Measurements from ENCODE around the gene CDC25B. TPM values are rescaled to one million over a fixed set of nuclear protein-coding genes. Genes with fewer than 3 reads are reported as not detected.

CDC25B gene
- total RNA-seq, 3 donors from 2014 or later (not counting 1 experiment from before 2014, with no cell fraction given): 123 to 147 (median 143) TPM

DNA sequence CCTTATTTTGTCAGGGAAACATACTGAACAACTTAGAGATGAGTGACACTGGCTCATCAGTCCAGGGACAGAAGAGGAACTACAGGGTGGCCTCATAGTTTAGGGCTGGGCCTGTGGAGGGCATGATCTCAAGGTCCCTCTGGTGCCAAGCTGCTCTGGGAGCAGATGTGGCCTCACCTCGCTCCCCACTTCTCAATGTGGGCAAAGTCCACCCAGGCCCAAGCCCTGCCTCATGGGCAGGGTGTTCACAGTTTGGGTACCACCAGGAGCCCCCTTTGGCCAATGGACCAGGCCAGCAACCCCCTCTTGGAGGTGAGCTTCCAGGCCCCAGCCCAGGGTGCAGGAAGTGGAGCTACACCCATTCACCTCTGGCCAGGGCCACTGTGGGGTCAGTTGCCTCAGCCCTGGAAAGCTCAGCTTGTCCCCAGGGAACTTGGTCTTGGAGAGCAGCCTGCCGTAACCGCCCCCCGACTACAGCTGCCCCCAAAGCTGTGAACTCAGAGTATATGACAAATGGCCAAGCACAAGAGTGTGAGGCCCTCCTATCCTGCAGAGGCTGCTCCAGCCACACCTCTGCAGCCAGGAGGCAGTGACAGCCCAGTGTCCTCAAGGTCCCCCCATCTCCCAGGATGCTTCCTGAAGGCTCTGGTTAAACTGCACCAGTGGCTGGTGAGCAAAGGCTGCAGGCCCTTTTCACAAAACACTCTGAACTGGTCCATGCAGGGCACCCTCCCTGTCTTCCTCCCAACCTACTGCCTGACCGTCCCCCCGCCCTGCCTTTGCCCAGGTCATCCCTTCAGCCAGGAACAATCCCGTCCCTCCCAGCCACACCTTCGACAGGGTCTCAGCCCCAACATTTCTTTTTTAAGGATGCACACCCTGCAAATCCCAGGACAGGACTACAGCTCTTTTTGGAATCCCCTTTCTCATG lies 32.2 kb upstream of the CDC25B start:
- H3K9me3 Mint-ChIP-seq: no peaks in the 10 kb centered on the region
- H3K4me1 Mint-ChIP-seq: peaks cover 5 to 30% of the 10 kb centered on the region in 2 donors
- Histone ChIP-seq H3K9me3 (ENCODE audit: control insufficient read depth, insufficient read depth, low read length) (no peaks in the 10 kb centered on the region), H3K4me1 (ENCODE audit: control insufficient read depth, insufficient read depth, low read length) (peaks cover 42% of the 10 kb centered on the region), H3K27ac (ENCODE audit: low read length) (no peak overlapping the region), H3K27me3 (ENCODE audit: control insufficient read depth, insufficient read depth, low read length) (no peaks in the 10 kb centered on the region), H3K4me3 (ENCODE audit: low read length) (no peak overlapping the region), H3K36me3 (ENCODE audit: control insufficient read depth, insufficient read depth, low read length) (no peaks in the 10 kb centered on the region)
- ATAC-seq (no peak), DNase-seq (no peak)
- TF ChIP-seq, protein P1, sequence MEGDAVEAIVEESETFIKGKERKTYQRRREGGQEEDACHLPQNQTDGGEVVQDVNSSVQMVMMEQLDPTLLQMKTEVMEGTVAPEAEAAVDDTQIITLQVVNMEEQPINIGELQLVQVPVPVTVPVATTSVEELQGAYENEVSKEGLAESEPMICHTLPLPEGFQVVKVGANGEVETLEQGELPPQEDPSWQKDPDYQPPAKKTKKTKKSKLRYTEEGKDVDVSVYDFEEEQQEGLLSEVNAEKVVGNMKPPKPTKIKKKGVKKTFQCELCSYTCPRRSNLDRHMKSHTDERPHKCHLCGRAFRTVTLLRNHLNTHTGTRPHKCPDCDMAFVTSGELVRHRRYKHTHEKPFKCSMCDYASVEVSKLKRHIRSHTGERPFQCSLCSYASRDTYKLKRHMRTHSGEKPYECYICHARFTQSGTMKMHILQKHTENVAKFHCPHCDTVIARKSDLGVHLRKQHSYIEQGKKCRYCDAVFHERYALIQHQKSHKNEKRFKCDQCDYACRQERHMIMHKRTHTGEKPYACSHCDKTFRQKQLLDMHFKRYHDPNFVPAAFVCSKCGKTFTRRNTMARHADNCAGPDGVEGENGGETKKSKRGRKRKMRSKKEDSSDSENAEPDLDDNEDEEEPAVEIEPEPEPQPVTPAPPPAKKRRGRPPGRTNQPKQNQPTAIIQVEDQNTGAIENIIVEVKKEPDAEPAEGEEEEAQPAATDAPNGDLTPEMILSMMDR (IDR thresholded peaks at IDR 0.05): no peak
- intact Hi-C loops (cut with micrococcal nuclease): no loop called here
- WGBS (ENCODE audit: insufficient coverage): 93% methylated on average over 8 of the region's 8 CpGs
- no peak overlapping the region for H3K27ac Mint-ChIP-seq
- H3K27me3 Mint-ChIP-seq (ENCODE audit: low read depth in 2 of 2): no peaks in the 10 kb centered on the region
- no peaks in the 10 kb centered on the region for H3K36me3 Mint-ChIP-seq
- no peak overlapping the region for H3K4me3 Mint-ChIP-seq

DNA sequence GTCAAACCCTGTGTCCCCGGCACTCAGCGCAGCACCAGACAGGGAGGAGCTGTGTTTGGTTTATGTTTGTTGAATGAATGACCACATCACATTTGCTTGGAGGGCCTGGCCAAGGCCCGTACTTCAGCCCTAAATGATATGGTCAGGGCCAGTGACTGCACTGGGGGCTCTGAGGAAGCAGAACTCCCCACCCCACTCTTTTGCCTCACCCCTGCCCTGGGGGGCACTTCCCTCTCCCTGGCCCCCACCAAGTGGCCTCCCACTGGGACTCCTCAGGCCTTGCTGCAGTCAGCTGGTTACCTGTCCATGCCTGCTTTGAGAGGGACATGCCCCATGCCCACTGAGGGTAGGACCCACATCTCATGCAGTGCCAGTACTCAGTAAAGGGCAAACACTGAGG lies 31.5 kb upstream of the CDC25B start:
- no peak for ATAC-seq
- no peak overlapping the region for H3K4me3 Mint-ChIP-seq
- peaks cover 45% of the 10 kb centered on the region for H3K4me1 ChIP-seq (ENCODE audit: control insufficient read depth, insufficient read depth, low read length)
- intact Hi-C loops (cut with micrococcal nuclease): no loop called here
- H3K36me3 ChIP-seq (ENCODE audit: control insufficient read depth, insufficient read depth, low read length): no peaks in the 10 kb centered on the region
- H3K27me3 Mint-ChIP-seq (ENCODE audit: low read depth in 2 of 2): no peaks in the 10 kb centered on the region
- peaks cover 5 to 33% of the 10 kb centered on the region in 2 donors for H3K4me1 Mint-ChIP-seq
- WGBS (ENCODE audit: insufficient coverage): 97% methylated on average over 3 of the region's 3 CpGs
- H3K36me3 Mint-ChIP-seq: no peaks in the 10 kb centered on the region
- no peak overlapping the region for H3K27ac Mint-ChIP-seq
- H3K9me3 ChIP-seq (ENCODE audit: control insufficient read depth, insufficient read depth, low read length): no peaks in the 10 kb centered on the region
- TF ChIP-seq, protein P1 (IDR thresholded peaks at IDR 0.05): no peak
- H3K4me3 ChIP-seq (ENCODE audit: low read length): no peak overlapping the region
- no peaks in the 10 kb centered on the region for H3K9me3 Mint-ChIP-seq
- no peaks in the 10 kb centered on the region for H3K27me3 ChIP-seq (ENCODE audit: control insufficient read depth, insufficient read depth, low read length)
- DNase-seq: no peak
- no peak overlapping the region for H3K27ac ChIP-seq (ENCODE audit: low read length)

DNA sequence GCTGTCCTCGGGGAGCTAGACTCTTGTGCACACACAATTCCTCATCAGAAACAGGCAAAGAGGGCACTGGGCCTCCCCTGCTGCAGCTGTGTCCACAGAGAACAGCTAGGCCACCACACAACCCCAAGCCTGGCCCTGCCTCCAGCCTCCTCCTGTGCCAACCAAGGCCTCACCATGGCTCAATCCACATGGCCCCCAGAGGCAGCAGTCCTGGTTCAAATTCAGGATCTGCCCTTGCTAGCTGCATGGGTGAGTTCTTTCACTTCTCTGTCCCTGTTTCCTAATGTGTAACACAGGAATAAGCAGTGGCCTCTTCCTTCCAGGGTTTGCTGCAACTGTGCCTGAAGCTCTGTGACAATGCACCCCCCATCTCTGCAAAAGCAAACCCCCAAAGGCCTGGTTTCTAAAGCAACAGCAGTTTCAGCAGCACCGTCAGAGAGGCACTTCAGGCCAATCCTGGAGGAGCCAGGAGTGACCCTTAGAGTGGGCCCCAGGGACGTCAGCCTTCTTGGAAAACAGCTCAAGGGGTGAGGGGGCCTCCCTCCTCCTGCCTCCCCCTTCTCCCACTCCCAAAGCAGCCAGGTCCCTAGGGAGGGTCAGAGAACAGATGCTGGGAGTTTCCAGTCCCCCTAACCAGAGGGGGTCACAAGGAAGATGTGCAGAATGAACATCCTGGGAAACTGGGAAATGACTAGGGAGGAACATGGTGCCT lies 30.8 kb upstream of the CDC25B start:
- DNase-seq (no peak), ATAC-seq (no peak)
- peaks cover 45% of the 10 kb centered on the region for H3K4me1 ChIP-seq (ENCODE audit: control insufficient read depth, insufficient read depth, low read length)
- Mint-ChIP-seq H3K27me3 (ENCODE audit: low read depth in 2 of 2) (no peaks in the 10 kb centered on the region), H3K36me3 (no peaks in the 10 kb centered on the region), H3K27ac (no peak overlapping the region), H3K4me3 (no peak overlapping the region), H3K9me3 (no peaks in the 10 kb centered on the region), H3K4me1 (peaks cover 5 to 33% of the 10 kb centered on the region in 2 donors)
- no peaks in the 10 kb centered on the region for H3K27me3 ChIP-seq (ENCODE audit: control insufficient read depth, insufficient read depth, low read length)
- TF ChIP-seq, protein P1 (IDR thresholded peaks at IDR 0.05): no peak
- no peak overlapping the region for H3K4me3 ChIP-seq (ENCODE audit: low read length)
- intact Hi-C loops (cut with micrococcal nuclease): no loop called here
- H3K36me3 ChIP-seq (ENCODE audit: control insufficient read depth, insufficient read depth, low read length): no peaks in the 10 kb centered on the region
- no peak overlapping the region for H3K27ac ChIP-seq (ENCODE audit: low read length)
- WGBS (ENCODE audit: insufficient coverage): 95% methylated on average over 3 of the region's 3 CpGs
- H3K9me3 ChIP-seq (ENCODE audit: control insufficient read depth, insufficient read depth, low read length): no peaks in the 10 kb centered on the region
